GM19467 (cell line): ENCODE results near the gene NAXD.
"Not testable (repeated sequence)": the region's sequence is repeated elsewhere in the genome, so short reads cannot be mapped to it uniquely, and the experiment has no call there.

Experiments
- ATAC-seq: cut with Tn5 transposase; IDR thresholded peaks from one replicate; pipeline ENCODE4 v1.9.1; 2021; ENCODE audit warnings: mild to moderate bottlenecking, moderate library complexity; ENCODE audit not compliant: unreplicated experiment

The NAXD gene

DNA sequence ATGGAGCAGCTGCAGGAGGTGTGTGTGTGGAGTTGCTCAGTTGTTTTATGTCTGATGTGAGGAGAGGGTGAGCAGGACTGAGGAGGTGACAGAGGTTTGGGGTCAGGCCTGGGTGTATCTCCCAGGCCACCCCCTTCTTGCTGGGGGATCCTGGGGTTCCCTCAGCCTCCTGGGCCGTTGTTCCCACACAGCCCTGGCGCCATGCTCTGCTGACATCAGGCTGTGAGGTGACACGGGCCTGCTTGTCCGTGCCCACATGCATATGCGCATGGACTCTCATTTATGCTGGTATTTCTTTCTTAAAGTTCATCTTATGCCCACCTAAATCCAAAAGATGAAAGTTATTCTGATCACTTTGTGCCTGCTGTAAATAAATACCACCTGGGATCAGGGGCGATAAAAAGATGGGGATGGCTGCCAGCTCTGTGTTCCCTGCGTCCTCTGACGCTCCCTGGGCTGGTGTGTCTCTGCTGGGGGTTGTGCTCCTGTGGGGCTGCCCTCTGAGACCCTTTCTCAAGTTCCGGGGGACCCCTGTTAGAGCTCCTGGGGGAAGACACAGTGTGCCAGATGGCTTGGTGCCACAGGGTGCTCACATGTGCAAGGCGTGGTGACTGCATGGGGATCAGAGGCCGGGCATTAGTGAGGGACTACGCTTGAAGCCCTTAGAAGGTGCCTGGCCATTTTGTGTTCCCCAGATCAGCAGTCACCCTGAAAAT, 12.6 kb downstream of the NAXD start:
- no peak for ATAC-seq

DNA sequence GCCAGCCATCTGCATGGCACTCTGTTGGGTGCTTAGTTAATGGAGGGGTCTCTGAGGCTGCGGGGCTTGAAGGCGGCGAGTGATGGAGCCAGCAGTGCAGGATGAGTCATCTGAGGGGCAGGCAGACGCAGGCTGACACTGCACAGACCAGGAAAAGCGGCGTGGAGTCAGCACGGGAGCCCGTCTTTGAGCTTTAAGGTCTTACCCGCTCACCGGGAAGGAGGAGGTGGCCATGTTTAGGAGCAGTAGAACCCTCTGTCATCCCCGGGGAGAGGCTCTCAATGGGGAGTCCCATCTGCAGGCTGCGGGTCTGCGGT, 13.1 kb downstream of the NAXD start:
- no peak for ATAC-seq

DNA sequence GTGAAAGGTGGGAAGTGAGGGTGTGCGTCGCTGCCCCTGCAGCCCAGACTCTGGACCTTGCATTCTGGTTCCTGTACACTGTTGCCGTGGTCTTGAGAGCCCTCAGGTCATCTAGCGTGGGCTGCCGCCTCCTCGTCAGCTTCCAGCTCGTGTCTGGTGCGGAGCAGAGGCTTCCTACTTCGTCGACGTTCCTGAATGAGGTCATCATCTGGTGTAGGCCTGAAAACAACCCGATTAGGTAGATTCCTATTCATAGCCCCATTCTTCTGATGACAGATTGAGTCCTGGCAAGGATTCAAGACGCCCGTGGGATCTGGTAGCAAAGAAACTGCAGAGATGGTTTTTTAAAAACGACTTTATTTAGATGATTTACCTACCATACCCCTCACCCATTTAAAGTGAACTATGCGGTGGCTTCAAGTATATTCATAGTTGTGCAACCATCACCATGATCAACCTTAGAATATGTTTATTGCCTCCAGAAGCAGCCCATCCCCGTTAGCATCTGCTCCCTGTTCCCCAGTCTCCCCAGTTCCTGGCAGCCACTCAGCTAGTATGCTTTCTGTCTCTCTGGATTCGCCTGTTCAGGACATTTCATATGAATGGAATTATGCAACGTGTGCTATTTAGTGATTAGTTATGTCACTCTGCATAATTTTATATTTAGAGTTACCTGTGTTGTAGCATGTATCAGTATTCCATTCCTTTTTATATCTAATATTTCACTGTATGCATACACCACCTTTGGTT, 13.8 kb downstream of the NAXD start:
- no peak for ATAC-seq

DNA sequence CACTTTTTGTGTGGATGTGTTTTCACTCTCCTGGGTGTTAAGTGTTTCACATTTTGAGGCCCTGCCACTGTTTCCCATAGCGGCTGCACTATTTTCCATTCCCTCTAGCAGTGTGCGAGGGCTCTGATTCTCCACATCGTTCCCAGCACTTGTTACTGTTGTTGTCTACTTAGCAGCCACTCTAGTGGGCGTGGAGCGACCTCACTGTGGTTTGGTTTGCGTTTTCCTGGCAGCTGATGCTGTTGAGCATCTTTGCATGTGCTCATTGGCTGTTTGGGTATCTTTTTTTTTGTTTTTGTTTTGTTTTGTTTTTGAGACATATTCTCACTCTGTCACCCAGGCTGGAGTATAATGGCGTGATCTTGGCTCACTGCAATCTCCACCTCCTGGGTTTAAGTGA, 14.4 kb downstream of the NAXD start:
- ATAC-seq: no peak

DNA sequence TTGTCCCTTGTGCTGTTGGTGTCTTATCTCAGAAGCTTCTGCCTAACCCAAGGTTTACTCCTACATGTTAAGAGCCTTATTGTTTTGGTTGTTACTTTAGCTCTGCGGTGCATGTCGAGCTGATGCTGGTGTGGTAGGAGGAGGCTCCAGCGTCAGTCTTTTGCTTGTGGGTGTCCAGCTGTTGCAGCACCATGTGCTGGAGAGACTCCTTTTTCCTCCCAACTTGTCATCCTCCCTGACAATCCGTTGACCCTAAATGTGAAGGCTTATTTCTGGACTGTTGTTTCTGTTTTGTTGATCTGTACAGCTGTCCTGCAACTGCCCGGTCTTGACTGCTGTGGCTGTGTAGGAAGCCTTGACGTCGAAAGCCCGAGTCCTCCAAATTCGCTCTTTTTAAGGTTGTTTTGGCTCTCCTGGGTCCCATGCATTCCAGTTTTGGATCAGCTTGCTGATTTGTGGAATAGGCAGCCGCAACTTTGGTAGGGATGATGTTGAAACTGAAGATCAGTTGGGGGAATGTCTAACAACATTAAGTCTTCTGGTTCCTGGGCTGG, 15.3 kb downstream of the NAXD start:
- ATAC-seq: no peak

DNA sequence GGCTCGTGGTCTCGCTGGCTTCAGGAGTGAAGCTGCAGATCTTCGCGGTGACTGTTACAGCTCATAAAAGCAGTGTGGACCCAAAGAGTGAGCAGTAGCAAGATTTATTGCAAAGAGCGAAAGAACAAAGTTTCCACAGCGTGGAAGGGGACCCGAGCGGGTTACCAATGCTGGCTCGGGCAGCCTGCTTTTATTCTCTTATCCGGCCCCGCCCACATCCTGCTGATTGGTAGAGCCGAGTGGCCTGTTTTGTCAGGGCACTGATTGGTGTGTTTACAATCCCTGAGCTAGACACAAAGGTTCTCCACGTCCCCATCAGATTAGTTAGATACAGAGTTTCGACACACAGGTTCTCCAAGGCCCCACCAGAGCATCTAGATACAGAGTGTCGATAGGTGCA, 16.9 kb downstream of the NAXD start:
- ATAC-seq: not testable (repeated sequence)

DNA sequence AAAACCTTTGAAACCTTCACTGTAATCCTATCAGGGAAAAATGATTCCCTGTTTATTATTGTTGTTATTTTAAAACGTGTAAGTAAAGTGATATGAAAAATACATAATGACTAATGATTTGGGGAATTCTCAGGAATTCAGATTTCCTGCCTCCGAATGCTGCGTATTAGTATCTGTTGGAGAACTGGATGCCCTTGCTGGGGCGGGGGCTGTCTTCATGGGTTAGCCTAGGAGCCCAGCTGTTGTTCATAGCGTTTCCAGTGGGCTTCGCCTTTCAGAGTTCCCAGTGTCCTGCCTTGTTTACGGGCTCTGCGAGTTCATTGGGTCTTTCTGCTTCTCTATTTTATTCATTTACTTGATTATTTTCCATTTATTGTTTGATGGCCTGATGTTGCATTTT, 18.4 kb downstream of the NAXD start:
- no peak for ATAC-seq

DNA sequence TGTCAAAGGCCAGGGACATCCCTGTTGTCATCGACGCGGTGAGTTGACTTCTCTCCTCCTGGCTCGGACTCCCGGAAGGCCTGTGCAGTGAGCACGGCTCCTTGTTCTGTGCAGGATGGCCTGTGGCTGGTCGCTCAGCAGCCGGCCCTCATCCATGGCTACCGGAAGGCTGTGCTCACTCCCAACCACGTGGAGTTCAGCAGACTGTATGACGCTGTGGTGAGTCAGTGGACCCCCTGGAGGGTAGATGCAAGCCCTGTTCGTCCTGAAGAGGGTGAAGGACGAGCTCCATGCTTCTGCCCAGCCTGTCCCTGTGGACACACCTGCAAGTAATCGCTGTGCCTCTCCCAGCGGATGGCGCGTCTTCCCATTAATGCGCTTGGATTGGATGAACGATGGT, 19.2 kb downstream of the NAXD start:
- ATAC-seq: no peak

DNA sequence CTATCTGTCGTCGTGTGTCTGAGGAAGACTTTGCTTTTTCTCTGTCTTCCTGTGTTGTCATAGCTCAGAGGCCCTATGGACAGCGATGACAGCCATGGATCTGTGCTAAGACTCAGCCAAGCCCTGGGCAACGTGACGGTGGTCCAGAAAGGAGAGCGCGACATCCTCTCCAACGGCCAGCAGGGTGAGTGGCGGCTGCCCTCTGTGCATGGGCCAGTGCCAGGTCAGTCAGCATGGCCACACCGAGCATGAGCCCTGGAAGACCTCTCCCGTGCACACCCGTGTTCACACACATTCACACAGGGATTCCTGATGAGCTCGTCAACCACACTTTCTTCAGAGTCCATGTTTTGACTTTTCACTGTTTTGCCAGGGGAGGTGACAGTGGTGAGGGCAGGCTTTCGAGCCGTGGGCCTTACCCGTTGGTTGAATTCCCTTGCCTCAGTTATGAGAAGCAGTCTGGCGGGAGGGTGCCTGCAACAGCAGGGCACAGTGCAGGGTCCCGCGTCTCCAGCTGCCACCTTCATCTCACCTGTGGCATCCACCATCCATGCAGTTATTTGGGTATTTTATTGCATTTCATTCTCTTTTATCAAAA, 20.2 kb downstream of the NAXD start:
- ATAC-seq: no peak

DNA sequence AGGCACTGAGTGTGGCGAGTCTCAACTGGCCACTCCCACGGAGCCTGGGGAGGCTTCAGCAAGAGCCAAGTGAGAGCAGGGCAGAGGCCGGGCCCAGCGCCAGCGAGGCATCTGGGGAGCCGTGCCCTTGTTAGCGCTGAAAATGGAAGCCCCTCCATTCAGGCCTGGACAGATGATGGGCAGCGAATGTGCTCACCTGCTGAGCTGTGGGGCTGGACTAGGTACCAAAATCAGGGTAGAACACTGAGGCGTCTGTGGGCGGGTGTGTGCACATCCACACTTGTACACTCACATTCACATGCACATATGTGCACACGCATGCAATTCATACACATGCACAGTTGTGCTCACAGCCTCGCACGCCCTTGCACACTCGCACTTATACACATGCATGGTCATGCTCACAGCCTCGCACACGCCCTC, 20.7 kb downstream of the NAXD start:
- no peak for ATAC-seq

DNA sequence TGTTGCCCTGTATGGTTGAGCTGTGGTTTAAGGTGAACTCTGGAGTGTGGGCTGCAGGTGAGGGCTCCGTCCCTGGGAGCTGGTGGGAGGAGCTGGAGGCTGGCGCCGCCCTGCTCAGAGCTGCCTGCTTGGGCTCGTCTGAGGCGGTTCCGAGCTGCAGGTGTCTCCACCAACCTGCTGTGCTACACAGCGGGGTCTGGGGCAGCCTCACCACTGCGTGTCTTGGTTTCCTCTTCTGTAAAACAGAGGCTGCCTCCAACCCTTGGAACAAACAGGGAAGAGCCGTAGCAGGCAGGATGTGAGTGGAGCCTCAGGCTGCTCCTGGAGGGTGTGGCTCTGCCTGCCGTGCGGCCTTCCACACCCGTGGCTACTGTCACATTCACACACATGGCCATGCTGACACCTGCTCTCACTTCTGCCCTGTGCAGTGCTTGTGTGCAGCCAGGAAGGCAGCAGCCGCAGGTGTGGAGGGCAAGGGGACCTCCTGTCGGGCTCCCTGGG, 21.4 kb downstream of the NAXD start:
- ATAC-seq: no peak

DNA sequence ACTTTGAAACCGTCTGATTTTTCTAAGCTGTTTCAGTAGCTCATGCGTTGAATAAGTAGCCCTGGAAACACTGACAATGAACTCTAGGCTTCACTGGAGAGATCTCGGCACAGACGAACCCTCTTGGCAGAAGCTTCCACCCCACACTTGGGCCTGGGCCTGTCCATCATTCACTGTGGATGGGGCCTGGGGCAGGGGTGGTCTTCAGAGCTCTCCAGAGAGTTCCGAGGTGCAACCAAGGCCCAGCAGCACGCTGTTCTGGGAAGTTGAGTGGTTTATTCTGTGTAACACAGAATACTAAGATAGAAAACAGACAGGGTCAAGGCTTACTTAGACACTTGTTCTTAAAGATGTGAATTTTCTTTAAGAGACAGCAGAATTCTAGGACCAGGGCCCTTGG, 21.9 kb downstream of the NAXD start:
- ATAC-seq: no peak

DNA sequence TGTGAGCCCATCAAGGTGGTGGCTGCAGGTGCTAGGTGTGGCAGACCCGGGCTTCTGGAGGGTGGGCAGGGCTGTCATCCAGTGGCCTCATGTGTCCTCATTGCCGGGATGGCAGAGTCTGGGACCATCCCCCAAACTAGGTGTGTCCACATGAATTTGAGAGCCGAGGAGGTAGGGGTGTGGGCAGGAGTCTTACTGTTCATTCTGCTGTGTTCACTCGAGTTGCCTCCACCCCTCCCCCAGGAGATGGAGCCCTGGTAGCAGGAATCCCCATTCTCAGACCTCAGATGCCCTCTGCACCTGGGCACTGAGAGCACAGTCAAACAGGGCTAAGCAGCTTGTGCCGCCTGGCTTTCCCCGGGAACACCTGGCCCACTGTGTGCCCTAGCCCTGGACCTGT, 22.4 kb downstream of the NAXD start:
- no peak for ATAC-seq

DNA sequence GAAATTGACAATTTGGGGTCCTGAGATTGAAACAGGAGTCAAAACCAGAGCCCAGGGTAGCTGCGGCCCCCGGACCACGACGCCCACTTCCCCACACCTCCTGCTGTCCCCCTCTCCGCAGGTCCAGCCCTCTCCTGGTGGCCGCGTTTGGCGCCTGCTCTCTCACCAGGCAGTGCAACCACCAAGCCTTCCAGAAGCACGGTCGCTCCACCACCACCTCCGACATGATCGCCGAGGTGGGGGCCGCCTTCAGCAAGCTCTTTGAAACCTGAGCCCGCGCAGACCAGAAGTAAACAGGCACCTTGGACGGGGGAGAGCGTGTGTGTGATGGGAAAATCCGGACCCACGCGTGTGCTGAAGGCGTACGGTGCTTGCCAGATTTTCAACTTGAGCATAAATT, 22.9 kb downstream of the NAXD start:
- ATAC-seq: no peak

DNA sequence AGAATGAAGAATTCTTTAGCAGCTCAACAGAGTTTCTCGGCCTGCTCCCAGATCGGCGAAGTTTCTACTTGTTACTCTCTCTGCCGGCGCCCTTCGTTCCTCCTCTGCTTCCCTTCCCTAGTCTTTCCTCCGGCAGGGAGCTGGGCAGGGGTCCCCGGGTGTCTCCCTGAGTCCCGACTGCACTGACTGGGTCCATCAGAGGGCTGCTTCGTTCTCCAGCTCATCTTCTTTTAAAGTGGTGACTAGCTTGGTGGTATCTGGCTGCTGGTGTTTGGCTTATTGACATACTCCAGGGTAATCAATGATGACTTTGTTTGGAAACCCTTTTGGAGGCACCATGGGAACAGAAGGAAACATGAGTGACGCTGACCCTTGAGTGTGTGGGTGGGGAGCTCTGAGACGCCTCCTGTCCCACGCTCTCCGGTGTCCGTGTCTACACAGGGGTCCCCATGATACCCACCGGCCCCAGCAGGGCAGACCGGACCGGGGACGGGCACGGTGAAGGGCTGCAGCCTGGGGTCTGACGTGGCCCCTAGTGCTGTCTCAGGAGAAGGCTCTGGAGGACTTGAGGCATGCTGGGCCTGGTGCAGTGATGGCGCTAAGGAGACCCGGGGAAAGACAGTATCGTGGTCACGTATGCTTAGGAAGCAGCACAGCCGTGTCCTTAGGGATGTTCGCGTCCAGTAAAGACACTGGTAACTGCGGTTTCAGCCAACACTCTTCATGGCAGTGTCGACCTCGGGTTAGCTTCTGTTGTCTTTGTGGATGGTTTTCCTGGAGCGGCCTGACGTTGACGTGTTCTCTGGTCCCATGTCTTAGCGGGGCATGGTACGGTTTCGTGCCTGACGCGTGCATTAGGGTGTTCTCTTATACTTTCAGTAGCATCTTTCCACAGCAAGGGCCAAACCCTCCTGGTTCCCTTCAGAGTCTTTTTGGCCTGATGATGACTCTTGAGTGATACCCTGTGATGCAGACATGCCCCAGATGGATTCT, 23.8 kb downstream of the NAXD start:
- no peak for ATAC-seq

DNA sequence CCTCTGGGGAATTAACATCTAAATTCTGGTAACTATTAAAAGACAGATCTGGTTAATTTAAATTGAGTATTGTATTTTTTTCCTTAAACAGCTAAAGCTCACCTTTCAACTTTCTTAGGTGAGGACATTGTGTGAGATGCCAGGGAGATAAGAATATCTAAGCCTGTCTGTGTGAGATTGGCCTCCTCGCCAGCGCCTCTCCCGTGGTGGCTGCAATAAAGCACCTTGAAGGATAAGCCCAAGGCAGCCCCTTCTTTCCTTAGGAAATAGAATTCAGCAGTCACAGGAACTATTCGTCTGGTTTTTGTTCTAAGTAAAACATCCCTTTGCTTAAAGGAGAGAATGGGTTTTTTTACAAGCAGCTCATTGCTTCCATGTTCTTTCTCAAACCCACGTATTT, 24.6 kb downstream of the NAXD start:
- no peak for ATAC-seq

DNA sequence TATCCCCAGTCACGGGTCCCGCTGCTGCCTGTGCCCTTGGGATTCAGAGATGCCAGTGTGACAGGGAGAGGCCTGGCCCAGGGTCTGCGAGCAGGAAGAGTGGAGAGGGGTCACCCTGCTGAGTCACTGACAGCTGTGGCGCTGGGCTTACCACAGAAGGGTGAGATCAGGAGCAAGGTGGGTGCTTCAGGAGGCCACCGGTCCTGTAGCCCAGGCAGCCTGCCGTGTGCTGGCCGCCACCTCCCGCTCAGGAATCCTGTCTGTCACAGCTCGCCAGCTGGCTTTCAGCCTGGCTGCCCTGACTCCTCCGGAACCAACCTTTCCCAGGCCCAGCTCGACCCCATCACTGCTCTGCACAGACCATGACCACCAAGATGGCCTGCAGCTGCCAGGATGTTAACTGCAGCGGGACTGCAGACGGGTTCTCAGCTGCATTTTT, 25.3 kb downstream of the NAXD start:
- ATAC-seq: no peak

DNA sequence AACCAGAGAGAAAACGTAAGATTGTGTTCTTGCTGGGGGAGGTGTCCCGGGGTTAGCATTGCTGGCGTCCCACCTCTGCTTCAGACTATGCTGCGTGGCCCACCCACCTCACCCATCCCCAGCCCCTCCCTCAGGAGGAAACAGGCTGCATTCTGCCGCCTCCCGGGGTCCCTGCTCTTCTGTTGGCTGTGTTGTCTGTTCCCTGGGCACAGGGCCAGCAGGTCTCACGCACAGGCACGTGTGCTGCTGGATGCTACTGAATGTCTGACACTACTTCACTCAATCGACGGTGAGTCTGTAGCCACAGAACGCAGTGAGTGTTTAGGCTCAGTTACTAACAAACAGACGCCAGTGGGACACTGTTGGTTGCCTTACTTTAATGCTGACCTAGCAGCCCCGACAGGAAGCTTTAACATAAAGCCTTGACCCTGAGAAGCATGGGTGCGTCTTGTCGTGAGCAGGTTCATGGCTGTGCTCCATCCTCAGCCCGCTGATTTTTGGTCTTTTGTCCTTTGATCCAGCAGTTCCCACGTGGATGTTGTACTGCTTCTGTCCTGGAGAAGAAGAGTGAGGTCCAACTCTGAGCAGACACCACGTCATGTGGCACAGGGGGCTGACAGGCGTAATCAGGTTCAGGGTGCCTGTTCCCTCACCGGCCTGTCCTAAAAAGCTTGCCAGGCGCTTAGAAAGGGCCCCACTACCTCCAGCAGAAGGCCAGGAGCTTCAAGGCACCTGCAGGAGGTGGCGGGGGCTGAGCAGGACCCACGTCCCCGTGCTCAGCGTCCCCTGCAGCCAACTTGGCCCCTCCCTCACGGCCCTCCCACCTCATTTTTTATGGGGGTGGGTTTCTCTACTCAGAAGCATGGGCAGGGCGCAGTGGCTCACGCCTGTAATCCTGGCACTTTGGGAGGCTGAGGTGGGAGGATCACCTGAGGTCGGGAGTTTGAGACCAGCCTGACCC, 26.0 kb downstream of the NAXD start:
- no peak for ATAC-seq

DNA sequence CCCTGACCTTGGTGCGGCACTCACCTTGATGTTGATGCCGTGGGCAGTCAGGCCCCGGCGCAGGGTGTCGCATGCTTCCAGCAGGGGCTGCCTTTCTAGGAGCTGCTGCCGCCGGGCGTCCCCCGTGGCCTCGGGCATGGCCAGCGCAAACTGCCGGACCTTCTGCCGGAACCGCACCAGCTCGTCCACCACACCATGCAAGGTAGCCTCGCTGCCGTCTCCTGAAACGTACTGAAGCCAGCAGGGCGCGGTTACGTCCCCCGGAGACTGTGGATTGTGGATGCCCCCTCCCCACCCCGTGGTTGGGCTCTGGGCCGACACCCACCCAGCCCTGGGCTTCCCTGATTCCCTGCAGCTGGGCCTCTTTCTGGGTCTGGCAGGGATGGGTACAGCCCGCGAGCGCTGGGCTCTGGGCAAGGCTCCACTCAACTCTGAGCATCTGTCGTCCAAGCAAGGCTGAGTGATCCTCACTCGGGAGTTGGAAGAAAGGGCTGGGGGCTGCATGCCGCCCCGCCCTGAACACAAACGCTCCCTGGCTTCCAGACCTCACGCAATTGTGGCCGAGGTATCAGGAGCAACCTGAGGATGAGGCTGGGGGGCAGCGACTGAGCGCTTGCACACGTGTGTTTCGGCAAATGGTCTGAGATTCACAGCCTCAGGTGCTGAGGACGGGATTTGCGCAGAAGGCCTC, 27.1 kb downstream of the NAXD start:
- no peak for ATAC-seq
